H1 (cell line): Measurements from ENCODE around the gene MYO1F. TPM values are rescaled to one million over a fixed set of nuclear protein-coding genes. Genes with fewer than 3 reads are reported as not detected.

Source experiments
- SAP30 ChIP-seq: fragments of 300-600 bp; sonication (generic); IDR thresholded peaks from 2 replicates; pipeline ENCODE4 v1.7.1; 2012; ENCODE audit warnings: low read length, moderate library complexity, mild to moderate bottlenecking, inconsistent platforms; ENCODE audit not compliant: insufficient read depth, insufficient replicate concordance
- SUZ12 ChIP-seq: fragments of 200-600 bp; sonication (generic); IDR thresholded peaks from 2 replicates; pipeline ENCODE4 v1.6.1; 2012; ENCODE audit warnings: mild to moderate bottlenecking, inconsistent platforms, low read length, moderate library complexity, mixed read lengths
- TBP ChIP-seq: IDR thresholded peaks from 2 replicates; pipeline ENCODE4 v1.6.1; 2011; ENCODE audit warnings: low read depth, low read length, improper control_type of control experiment
- polyA plus RNA-seq, 7 experiments: library from polyadenylated mRNA; depleted of rRNA in 3 of 7; stranded (reverse) in 5 of 7; unstranded in 2 of 7; fragments of >200 nt in 5 of 7; fragments of 200-250 nt in 2 of 7; gene quantifications; 1 replicate in 5 of 7; 2 replicates in 1 of 7; 4 replicates in 1 of 7; pipeline versions ENCODE4 v1.2.1 to v1.2.3, GENCODE V29; 2011 to 2013; ENCODE audit warnings: missing spikeins in 2 of 7, mixed read lengths in 2 of 7
- total RNA-seq: library from RNA; stranded (reverse); fragmentation: NEBNext Ultra II Directional; extraction: Animal tissue kit (Norgen Biotek cat#: 25700); gene quantifications from 2 replicates; pipeline ENCODE4 v1.2.1, GENCODE V29; 2021

MYO1F gene
- total and polyA plus RNA-seq, 2 of the 8 experiments (the other 6 are each of a cell fraction or from before 2014, with no cell fraction given): 1.4 to 4.6 TPM

DNA sequence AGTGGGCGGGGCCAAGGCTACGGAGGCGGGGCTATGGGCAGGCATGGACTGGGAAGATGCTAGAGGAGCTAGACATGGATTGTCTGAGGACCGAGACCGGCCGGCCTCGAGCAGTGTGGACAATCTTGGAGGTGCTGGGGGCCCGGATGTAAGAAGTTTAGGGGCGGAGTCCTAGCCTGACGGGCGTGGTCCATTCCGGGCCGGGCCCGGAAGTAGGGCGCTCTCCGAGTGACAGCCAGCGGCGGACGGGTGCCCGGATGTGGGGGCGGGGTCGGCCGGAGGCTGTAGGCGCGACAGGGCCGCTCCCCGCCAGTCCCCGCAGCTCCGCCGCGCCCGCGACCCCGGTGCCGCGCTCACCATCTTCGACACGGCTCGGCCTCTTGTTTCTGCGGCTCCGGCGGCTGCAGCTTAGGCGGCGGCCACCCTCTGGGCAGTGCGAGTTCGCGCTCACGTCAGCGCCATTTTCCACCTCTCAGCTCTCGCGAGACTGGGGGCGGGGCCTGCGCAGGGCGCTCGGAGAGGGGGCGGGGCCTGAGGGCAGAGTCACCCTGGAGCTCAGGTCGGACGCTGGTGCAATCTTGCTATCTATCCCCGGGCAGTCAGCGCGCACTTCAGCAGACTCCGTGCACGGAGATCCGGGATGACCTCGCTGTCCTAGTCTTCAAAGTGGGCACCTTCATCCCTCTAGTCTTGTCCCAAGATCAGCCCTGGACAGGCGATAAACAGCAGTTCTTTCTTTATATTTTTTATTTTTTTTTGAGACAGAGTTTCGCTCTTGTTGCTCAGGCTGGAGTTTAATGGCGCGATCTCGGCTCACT, 63.3 kb downstream of the MYO1F start, which contains the start of gene ZNF414 (continued):
- TF ChIP-seq SAP30: no peak
- peak; percentile 94 for TF ChIP-seq TBP
- TF ChIP-seq SUZ12: no peak
